ENCODE data around the gene GNPAT.
A peak's percentile ranks its signal among the peaks of the same experiment; 100 is the strongest.

The GNPAT gene

GRCh38 chr1:231213831-231214573 lies 27.0 kb upstream of the GNPAT start:
- Histone ChIP-seq H4K20me1 (no peaks in the 10 kb centered on the region), H3K9ac (no peak overlapping the region), H3K4me3 (no peak overlapping the region), H3K4me2 (peak overlapping the region; percentile 84), H3K27ac (no peak overlapping the region), H3K4me1 (peaks cover 71% of the 10 kb centered on the region), H3K27me3 (no peaks in the 10 kb centered on the region), H3K36me3 (no peaks in the 10 kb centered on the region), H3K9me3 (no peaks in the 10 kb centered on the region)
- no peak for TF ChIP-seq Cebpa-rat (IDR thresholded peaks at IDR 0.05)

- Histone ChIP-seq H3K36me3 (no peaks in the 10 kb centered on the region), H3K27me3 (no peaks in the 10 kb centered on the region), H3K9me3 (no peaks in the 10 kb centered on the region), H3K4me2 (peak overlapping the region; percentile 84), H4K20me1 (no peaks in the 10 kb centered on the region), H3K9ac (no peak overlapping the region), H3K4me1 (peaks cover 68% of the 10 kb centered on the region), H3K4me3 (no peak overlapping the region), H3K27ac (peak overlapping the region; percentile 12; the same call in 1 of the 2 replicates)
- TF ChIP-seq Cebpa-rat (IDR thresholded peaks at IDR 0.05), result no peak
These were observed 25.9 kb upstream of the GNPAT start for GRCh38 chr1:231214918-231215680.

DNA sequence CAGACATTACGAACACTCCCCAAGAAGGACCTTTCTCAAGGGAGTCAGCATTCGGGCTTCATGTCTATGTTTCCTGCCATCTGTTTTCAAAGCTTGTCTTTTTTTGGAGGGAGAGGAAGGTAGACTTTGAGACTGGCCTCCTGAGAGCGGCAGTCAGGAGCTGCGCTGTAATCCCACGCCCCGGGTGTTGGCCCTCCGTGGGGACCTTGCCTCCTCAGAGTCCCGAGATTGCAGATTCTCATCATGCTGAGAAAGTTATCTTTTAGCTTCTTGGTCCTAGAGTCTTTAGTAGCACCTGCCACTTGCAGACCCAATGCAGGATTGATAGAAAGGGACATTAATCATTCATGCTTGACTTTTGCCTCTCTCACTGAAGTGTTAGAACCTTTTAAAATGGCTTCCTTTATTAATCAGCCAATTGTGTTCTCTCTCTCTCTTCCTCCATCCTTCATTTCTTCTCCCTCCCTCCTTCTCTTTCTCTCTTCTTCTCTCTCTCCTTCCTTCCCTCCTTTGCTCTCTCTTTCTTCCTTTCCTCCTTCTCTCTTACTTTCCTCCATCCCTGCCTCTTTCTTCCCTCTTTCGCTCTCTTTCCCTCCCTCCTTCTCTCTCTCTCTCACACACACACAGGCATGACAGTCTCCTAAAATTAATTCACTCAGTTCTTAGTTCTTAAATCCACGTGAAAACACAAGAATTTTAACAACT lies 25.2 kb upstream of the GNPAT start:
- peak overlapping the region; percentile 84 for H3K4me2 ChIP-seq
- TF ChIP-seq Cebpa-rat (IDR thresholded peaks at IDR 0.05), result no peak
- H3K9me3 ChIP-seq, result no peaks in the 10 kb centered on the region
- 0 out of 2 replicates have a peak overlapping the region, but pooled peaks have one; percentile 12 for H3K27ac ChIP-seq
- peaks cover 60% of the 10 kb centered on the region for H3K4me1 ChIP-seq
- no peaks in the 10 kb centered on the region for H3K36me3 ChIP-seq
- H3K9ac ChIP-seq, result no peak overlapping the region
- no peaks in the 10 kb centered on the region for H3K27me3 ChIP-seq
- no peaks in the 10 kb centered on the region for H4K20me1 ChIP-seq
- no peak overlapping the region for H3K4me3 ChIP-seq

DNA sequence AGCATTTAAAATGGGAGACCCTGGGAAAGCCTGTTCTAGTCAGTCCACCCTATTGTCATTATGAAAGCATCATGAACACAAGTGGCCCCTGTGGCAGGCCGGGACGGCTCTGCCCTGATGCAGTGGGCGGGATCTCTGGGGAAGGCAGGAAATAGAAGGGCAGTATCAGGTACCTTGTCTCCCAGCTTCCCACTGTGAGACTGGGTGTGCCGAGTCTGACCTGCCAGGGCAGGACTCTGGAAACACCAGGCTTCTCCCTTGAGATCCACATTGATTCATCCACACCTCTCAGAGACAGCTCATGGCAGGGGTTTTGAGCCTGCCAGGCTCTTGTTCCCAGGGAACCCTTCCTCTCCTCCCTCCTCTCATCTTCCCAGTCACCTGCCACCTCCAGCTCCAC lies 24.5 kb upstream of the GNPAT start:
- H3K4me3 ChIP-seq, result no peak overlapping the region
- H3K27ac ChIP-seq, result no peak overlapping the region
- no peaks in the 10 kb centered on the region for H3K36me3 ChIP-seq
- H3K9me3 ChIP-seq, result no peaks in the 10 kb centered on the region
- H3K27me3 ChIP-seq, result no peaks in the 10 kb centered on the region
- H4K20me1 ChIP-seq, result no peaks in the 10 kb centered on the region
- H3K9ac ChIP-seq, result no peak overlapping the region
- peaks cover 54% of the 10 kb centered on the region for H3K4me1 ChIP-seq
- H3K4me2 ChIP-seq, result no peak overlapping the region
- TF ChIP-seq Cebpa-rat (IDR thresholded peaks at IDR 0.05), result no peak

- no peaks in the 10 kb centered on the region for H3K36me3 ChIP-seq
- no peak overlapping the region for H3K9ac ChIP-seq
- H4K20me1 ChIP-seq, result no peaks in the 10 kb centered on the region
- H3K27ac ChIP-seq, result no peak overlapping the region
- H3K27me3 ChIP-seq, result no peaks in the 10 kb centered on the region
- no peak overlapping the region for H3K4me3 ChIP-seq
- H3K4me2 ChIP-seq, result no peak overlapping the region
- peaks cover 48% of the 10 kb centered on the region for H3K4me1 ChIP-seq
- H3K9me3 ChIP-seq, result no peaks in the 10 kb centered on the region
- no peak for TF ChIP-seq Cebpa-rat (IDR thresholded peaks at IDR 0.05)
These were observed 24.0 kb upstream of the GNPAT start for GRCh38 chr1:231217056-231217455.

- Histone ChIP-seq H3K9ac (no peak overlapping the region), H3K4me2 (no peak overlapping the region), H3K27ac (no peak overlapping the region), H3K9me3 (no peaks in the 10 kb centered on the region), H3K27me3 (no peaks in the 10 kb centered on the region), H3K4me1 (peaks cover 38% of the 10 kb centered on the region), H3K36me3 (peaks cover 9% of the 10 kb centered on the region), H4K20me1 (no peaks in the 10 kb centered on the region), H3K4me3 (no peak overlapping the region)
- TF ChIP-seq Cebpa-rat (IDR thresholded peaks at IDR 0.05), result no peak
These were observed 22.9 kb upstream of the GNPAT start for GRCh38 chr1:231218078-231218477.

- TF ChIP-seq Cebpa-rat (IDR thresholded peaks at IDR 0.05), result no peak
- Histone ChIP-seq H3K9me3 (no peaks in the 10 kb centered on the region), H3K4me2 (no peak overlapping the region), H3K4me3 (no peak overlapping the region), H3K27ac (no peak overlapping the region), H3K27me3 (no peaks in the 10 kb centered on the region), H3K4me1 (peaks cover 22% of the 10 kb centered on the region), H4K20me1 (no peaks in the 10 kb centered on the region), H3K36me3 (peaks cover 25% of the 10 kb centered on the region), H3K9ac (no peak overlapping the region)
These were observed 21.3 kb upstream of the GNPAT start for GRCh38 chr1:231219422-231220401.

- H3K4me3 ChIP-seq, result no peak overlapping the region
- peaks cover 36% of the 10 kb centered on the region for H3K36me3 ChIP-seq
- no peak for TF ChIP-seq Cebpa-rat (IDR thresholded peaks at IDR 0.05)
- H3K9ac ChIP-seq, result no peak overlapping the region
- no peaks in the 10 kb centered on the region for H3K9me3 ChIP-seq
- H4K20me1 ChIP-seq, result no peaks in the 10 kb centered on the region
- no peak overlapping the region for H3K4me2 ChIP-seq
- H3K27ac ChIP-seq, result no peak overlapping the region
- peaks cover 11% of the 10 kb centered on the region for H3K4me1 ChIP-seq
- no peaks in the 10 kb centered on the region for H3K27me3 ChIP-seq
These were observed 20.2 kb upstream of the GNPAT start for GRCh38 chr1:231220801-231221200.

DNA sequence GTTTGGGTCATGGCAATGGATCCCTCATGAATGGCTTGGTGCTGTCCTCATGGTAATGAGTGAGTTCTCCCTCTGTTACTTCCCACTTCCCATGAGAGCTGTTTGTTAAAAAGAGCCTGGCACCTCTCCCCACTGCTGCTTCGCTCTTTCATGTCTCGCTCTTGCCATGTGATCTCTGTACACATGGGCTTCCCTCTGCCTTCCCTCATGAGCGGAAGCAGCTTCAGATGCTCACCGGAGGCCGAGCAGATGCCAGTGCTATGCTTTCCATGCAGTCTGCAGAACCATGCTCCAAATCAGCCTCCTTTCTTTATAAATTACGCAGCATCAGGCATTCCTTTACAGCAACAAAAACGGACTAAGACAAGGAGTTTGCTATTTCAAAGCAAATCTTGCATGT lies 14.9 kb upstream of the GNPAT start:
- H3K27me3 ChIP-seq, result no peaks in the 10 kb centered on the region
- no peak overlapping the region for H3K4me2 ChIP-seq
- no peaks in the 10 kb centered on the region for H4K20me1 ChIP-seq
- H3K9me3 ChIP-seq, result no peaks in the 10 kb centered on the region
- peaks cover 83% of the 10 kb centered on the region for H3K36me3 ChIP-seq
- H3K4me3 ChIP-seq, result no peak overlapping the region
- H3K9ac ChIP-seq, result no peak overlapping the region
- TF ChIP-seq Cebpa-rat (IDR thresholded peaks at IDR 0.05), result no peak
- H3K27ac ChIP-seq, result no peak overlapping the region
- H3K4me1 ChIP-seq, result no peaks in the 10 kb centered on the region
